HG03060 (cell line): ENCODE results near the gene SUFU.
"Not testable (repeated sequence)": the region's sequence is repeated elsewhere in the genome, so short reads cannot be mapped to it uniquely, and the experiment has no call there.

Source experiments
- ATAC-seq: cut with Tn5 transposase; IDR thresholded peaks from one replicate; pipeline ENCODE4 v1.9.1; 2021; ENCODE audit warnings: low read depth, moderate number of reproducible peaks; ENCODE audit not compliant: unreplicated experiment

The SUFU gene

GRCh38 chr10:102661658-102662028 lies 157.9 kb downstream of the SUFU start:
- ATAC-seq, result no peak

GRCh38 chr10:102665904-102666509 lies 162.2 kb downstream of the SUFU start:
- ATAC-seq, result no peak

DNA sequence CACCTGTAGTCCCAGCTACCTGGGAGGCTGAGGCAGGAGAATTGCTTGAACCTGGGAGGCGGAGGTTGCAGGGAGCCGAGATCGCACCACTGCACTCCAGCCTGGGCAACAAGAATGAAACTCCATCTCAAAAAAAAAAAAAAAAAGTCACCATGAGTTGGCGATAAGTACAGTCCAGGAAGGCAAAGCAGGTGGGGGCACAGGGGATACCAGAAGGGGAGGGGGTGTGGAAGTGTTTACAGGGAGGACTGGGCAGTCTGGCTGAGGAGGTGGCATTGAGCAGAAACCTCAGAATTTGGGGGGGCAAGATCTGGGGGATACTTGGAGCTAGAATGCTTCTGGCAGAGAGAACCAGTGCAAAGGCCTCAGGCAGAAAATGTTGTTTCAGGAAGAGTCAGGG lies 163.6 kb downstream of the SUFU start:
- ATAC-seq, result not testable (repeated sequence)

DNA sequence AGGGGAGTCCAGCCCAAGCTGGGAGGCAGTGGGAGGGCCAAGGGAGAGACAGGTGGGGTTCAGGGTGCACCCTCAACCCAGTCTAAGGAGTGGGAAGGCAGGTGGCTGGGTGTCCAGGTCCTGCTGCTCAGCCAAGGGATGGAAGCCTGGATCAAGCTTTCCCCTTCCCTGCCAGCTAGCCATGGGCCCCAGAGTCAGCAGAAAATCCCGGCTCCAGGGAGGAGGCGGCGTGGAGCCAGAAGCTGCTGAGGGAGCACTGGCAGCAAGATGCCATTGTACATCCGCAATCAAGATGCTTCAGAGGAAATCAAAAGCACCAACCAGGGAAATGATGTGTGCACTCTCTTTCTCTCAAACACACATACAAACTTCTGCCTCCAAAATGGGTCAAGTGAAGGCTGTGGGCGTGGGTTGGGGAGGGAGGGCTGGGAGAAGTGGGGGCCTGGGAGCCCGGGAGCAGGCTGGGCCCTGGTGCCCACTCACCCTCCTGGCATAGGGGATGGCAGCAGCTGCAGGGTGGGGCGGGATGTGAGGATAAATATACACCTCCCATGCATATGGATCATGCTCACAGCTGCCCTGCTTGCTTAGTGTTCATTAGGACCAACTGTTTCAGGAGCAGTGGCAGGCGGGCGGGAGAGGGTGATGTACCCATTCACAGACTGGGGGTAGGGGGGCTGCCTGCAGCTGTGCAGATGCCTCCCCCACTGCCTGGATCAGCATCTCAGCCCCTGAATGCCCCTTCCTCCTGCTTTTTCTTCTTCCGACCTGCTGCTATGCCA lies 164.7 kb downstream of the SUFU start:
- no peak for ATAC-seq

DNA sequence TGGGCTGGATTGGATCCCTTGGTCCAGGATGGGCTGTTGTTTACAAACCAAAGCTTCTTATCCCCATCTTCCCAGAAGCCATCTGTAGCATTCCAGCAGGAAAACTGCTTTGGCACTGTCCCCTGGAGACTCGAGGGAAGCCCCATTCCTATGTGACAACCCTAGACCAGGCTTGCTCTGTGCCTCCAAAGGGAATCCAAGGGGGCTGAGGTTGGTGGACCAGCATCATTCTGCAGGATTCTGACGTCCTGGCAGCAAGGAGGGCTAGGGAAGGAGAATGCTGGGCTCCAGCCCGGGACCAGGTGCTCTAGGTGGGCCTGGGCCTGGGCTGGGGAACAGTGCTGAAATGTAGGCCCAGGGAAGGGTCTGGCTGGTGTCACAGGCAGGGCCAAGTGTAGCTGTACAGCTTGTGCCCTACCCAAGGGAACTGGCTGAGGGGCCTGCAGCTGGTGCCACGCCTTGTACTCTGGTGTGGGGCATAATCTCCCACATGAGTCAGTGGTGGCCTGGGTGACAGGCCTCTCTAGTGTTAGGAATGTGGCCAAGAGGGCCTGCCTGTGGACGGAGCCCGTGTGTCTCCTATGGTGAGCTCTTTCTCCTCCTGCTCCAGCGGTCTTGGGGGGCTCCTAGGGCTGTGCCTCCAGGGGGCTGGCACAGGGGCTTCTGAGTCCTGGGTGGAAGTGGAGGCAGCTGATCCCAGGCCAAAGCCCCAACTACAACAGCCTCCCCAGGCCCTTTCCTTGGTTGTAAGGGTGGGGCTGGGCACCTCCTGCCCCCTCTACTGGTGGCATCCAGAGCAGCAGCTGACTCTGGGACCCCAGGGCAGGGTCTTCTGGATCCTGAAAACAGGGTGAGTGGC lies 165.7 kb downstream of the SUFU start:
- ATAC-seq, result no peak

GRCh38 chr10:102670065-102670670 lies 166.4 kb downstream of the SUFU start:
- no peak for ATAC-seq

- no peak for ATAC-seq
Measured at GRCh38 chr10:102670871-102671434, 167.2 kb downstream of the SUFU start.

GRCh38 chr10:102673236-102673818 lies 169.6 kb downstream of the SUFU start:
- ATAC-seq, result no peak

DNA sequence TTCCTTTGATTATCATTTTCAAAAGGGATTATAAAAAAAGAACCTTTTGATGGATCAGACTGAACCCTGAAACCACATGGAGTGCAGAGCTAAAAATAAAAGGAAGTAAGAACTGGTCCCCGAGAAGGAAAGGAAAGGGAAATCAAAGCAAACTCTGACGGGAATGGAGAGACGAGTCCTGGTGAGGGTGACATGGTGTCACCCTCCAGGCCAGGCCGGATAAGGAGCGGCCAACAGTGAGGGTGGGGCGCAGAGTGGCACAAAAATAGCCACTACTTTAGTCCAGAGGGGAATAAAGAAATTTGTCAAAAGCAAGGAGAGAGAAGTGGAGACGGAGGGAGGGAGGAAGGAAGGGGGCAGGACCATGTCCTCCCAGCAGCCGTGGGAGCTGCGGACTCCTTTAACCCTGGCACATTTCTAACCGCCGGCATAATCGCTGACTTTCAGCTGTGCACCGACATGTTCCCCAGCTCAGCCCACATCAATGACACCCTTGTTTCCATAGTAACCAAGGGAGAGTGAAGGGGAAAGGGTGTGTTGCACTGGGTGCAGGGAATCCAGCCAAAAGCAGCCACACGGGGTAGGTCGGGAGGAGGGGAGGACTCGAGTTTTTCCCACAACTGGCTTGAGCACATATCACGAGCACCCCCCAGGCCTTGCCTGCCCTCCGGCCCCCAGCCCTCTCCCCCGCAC lies 170.2 kb downstream of the SUFU start:
- ATAC-seq, result no peak

DNA sequence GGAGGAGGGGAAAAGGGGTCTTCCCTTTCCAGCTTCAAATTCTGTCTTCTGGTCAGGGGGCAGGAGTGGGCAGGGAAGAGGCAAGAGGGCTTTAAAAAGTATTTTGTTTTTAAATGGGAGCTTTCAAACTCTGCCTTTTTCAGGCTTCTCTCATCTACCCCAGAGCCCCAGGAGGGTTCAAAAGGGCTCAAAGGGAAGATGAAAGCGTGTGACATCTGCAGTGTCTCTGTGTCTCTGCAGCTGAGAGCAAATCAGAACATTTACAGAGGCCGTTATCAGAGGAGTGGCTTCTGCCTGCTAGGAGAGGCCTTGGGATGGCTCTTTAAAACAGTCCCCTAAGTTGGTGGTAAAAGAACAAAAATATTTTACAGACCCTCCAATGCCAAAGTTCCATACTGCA lies 170.8 kb downstream of the SUFU start:
- ATAC-seq, result no peak

- ATAC-seq, result no peak
Measured at GRCh38 chr10:102675011-102675665, 171.4 kb downstream of the SUFU start.

- no peak for ATAC-seq
Measured at GRCh38 chr10:102675666-102676533, 172.1 kb downstream of the SUFU start.

DNA sequence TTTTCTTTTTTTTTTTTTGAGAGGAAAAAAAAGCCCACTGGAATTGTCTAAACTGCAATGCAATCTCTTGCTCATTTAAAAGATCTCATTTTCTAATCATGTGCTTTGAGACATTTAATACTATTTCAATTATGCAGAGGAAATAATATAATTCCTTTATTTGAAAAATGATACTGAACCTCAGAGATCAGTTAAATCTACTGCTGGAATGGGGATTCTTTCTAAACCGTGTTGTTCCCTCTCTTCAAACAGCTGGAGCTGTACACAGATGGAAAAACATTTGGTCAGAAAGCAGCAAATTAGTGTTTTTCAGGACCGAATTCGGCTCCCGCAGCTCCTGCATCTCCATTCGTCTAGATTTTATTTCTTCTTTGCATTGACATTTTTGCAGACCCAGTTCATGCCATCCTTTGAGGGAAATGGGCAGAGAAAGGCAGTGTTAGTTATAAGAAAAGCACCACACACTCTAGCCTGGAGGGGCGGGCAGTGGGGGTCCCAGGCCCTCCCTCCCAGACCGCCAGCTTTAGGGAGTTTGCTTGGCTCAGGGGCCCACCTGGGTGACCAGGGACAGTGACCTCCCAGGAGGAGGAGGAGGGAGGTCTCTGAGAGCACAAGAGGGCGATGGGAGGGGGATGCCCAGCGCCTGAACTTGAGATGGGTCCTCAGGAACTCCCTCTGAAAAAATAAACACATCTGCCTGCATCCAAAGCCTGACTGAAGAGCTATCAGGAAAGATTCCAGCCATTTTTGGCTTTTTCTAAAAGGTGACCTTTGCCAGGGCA lies 173.0 kb downstream of the SUFU start:
- no peak for ATAC-seq

DNA sequence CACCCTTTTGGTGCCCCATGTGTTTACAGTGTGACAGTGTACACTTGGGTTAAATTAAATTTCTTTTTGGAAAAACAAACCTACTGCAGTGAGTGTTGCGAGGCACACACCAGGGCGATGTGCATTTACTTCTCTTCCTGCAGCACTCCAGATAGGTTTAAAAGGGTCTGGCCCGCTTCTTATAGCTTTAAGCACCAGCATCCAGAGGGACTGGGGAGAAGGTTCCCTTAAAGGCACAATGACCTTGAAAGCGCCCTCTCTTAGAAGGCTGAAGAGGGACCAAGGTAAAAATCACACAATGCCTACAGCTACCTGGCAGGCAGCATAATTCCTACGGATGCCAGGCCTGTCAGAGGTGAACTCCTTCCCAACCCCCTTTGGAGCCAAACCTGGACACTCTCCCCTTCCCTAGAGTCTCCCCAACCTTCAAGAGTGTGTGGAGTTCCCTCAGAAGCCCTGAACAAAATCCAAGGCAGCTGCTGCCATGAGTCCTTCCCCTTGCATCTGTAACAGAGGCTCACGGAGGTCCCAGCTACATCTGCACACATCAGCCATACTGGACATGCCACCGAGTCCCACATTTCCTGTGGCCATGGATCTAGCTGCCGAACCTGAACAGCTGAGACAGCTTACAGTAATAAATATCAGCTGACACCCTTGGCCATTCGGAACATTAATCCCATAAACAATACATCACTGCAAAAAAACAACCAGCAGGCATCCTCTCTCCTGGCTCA lies 173.7 kb downstream of the SUFU start:
- no peak for ATAC-seq

DNA sequence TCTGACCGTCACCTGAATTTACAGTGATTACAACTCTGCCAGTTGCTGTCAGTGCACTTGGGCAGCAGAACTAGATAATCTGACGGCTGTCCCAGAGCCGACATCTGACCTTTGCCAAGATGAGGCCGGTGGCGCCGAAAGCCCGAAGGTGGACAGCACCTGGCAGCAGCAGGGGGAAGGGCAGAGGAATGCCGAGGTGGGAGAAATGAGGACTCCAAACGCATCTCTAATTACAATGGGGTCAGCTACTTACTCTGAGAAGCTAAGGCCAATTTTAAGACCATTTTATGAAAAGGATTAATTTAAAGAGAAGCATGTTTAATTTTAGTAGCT lies 174.3 kb downstream of the SUFU start:
- no peak for ATAC-seq

GRCh38 chr10:102678842-102679289 lies 175.1 kb downstream of the SUFU start:
- no peak for ATAC-seq

GRCh38 chr10:102679596-102679995 lies 175.8 kb downstream of the SUFU start:
- no peak for ATAC-seq
